GM23248 (cell line): Measurements from ENCODE around the gene ARMH3. TPM values are rescaled to one million over a fixed set of nuclear protein-coding genes. Genes with fewer than 3 reads are reported as not detected.
A peak's percentile ranks its signal among the peaks of the same experiment; 100 is the strongest.

Source experiments
- DNase-seq: peaks from one replicate; pipeline ENCODE4 v3.0.0-alpha.2; 2015
- H2AFZ ChIP-seq: fragments of 200-600 bp; sonication (generic); 2 replicates; pipeline ENCODE4 v1.6.1; 2016; ENCODE audit warnings: antibody characterized with exemption
- H3F3A ChIP-seq: fragments of 200-600 bp; sonication (generic); 2 replicates; pipeline ENCODE4 v1.6.1; 2016; ENCODE audit warnings: mild to moderate bottlenecking, antibody characterized with exemption, mixed run types; ENCODE audit not compliant: insufficient read depth
- H3K27ac ChIP-seq: fragments of 200-600 bp; sonication (generic); 2 replicates; pipeline ENCODE4 v1.5.1; 2016; ENCODE audit warnings: mild to moderate bottlenecking
- H3K27me3 ChIP-seq: fragments of 200-600 bp; sonication (generic); replicated peaks from 2 replicates; pipeline ENCODE4 v1.6.1; 2016; ENCODE audit warnings: mild to moderate bottlenecking; ENCODE audit not compliant: insufficient read depth
- H3K36me3 ChIP-seq: fragments of 200-600 bp; sonication (generic); 2 replicates; pipeline ENCODE4 v1.6.1; 2016; ENCODE audit warnings: low read depth, mild to moderate bottlenecking
- H3K4me1 ChIP-seq: fragments of 200-600 bp; sonication (generic); 2 replicates; pipeline ENCODE4 v1.6.1; 2016; ENCODE audit warnings: mild to moderate bottlenecking; ENCODE audit not compliant: insufficient read depth
- H3K4me2 ChIP-seq: fragments of 200-600 bp; sonication (generic); one replicate; pipeline ENCODE4 v1.6.1; 2016; ENCODE audit warnings: mild to moderate bottlenecking; ENCODE audit not compliant: unreplicated experiment
- H3K4me3 ChIP-seq: fragments of 200-600 bp; sonication (generic); 2 replicates; pipeline ENCODE4 v1.5.1; 2016; ENCODE audit warnings: mild to moderate bottlenecking
- H3K79me2 ChIP-seq: fragments of 200-600 bp; sonication (generic); 2 replicates; pipeline ENCODE4 v1.6.1; 2016; ENCODE audit warnings: mild to moderate bottlenecking; ENCODE audit not compliant: insufficient read depth
- H3K9ac ChIP-seq: fragments of 200-600 bp; sonication (generic); 2 replicates; pipeline ENCODE4 v1.6.1; 2016; ENCODE audit warnings: mild to moderate bottlenecking
- H3K9me2 ChIP-seq: fragments of 200-600 bp; sonication (generic); 2 replicates; pipeline ENCODE4 v1.6.1; 2016; ENCODE audit warnings: mixed run types, mild to moderate bottlenecking, moderate library complexity; ENCODE audit not compliant: insufficient read depth
- H3K9me3 ChIP-seq: fragments of 200-600 bp; sonication (generic); one replicate; pipeline ENCODE4 v1.6.1; 2017; ENCODE audit warnings: low read depth
- H4K20me1 ChIP-seq: fragments of 200-600 bp; sonication (generic); 2 replicates; pipeline ENCODE4 v1.6.0; 2016; ENCODE audit not compliant: insufficient read depth
- EZH2 ChIP-seq: fragments of 200-600 bp; sonication (generic); IDR thresholded peaks from 2 replicates; pipeline ENCODE4 v1.6.1; 2018; ENCODE audit warnings: antibody characterized with exemption, mild to moderate bottlenecking; ENCODE audit not compliant: insufficient read depth, poor library complexity, severe bottlenecking
- EZH2phosphoT487 ChIP-seq: fragments of 200-600 bp; sonication (generic); IDR thresholded peaks from 2 replicates; pipeline ENCODE4 v1.6.1; 2018; ENCODE audit warnings: antibody characterized with exemption, moderate library complexity, mild to moderate bottlenecking, low read depth; ENCODE audit not compliant: insufficient read depth
- whole genome bisulfite sequencing, 2 experiments: methylation state at CpG; one replicate each; pipeline ENCODE4 v1.1.6; 2015 to 2017; ENCODE audit warnings: low lambda C conversion rate in 2 of 2, low coverage in 1 of 2; ENCODE audit errors: missing lambda C conversion rate in 2 of 2; 5-methylcytosine and 5-hydroxymethylcytosine counted together
- in situ Hi-C: fragments of 300-500 bp; cut with MboI; formaldehyde crosslinking; loops from 2 replicates; pipeline ENCODE4 v1.15.0; 2020
- polyA plus RNA-seq: library from polyadenylated mRNA; unstranded; fragments of >200 nt; fragmentation: Nextera tagmentation; extraction: Ambion mirVana; gene quantifications from 2 replicates; pipeline ENCODE4 v1.2.1, GENCODE V29; 2016
- total RNA-seq: library from RNA; depleted of rRNA; stranded (reverse); fragments of >200 nt; shearing (Covaris generic); gene quantifications from 2 replicates; pipeline ENCODE4 v1.2.3, GENCODE V29; 2014; rRNA removed

Gene ARMH3
- total RNA-seq (5.6 and 9.0 TPM in 2 replicates), polyA plus RNA-seq (9.5 and 11.1 TPM in 2 replicates)

- peak; percentile 99 for DNase-seq
- WGBS, 2 experiments = 0 to 2% methylated on average over 59 to 76 of the region's 79 CpGs
These were observed at the start of gene ARMH3 for GRCh38 chr10:102055647-102056419. ARMH3 (minus strand) TSS chr10:102056173; CDS start chr10:102040114, 16,059 bp downstream.

GRCh38 chr10:102102421-102102820, 46.4 kb upstream of the ARMH3 start:
- TF ChIP-seq EZH2phosphoT487 (no peak), EZH2 (no peak)
- no peak overlapping the region for H3K27ac ChIP-seq
- H3K9me2 ChIP-seq = no peaks in the 10 kb centered on the region
- in situ Hi-C loops = no loop called here
- H3F3A ChIP-seq = no peaks in the 10 kb centered on the region
- H3K36me3 ChIP-seq = no peaks in the 10 kb centered on the region
- H4K20me1 ChIP-seq = no peaks in the 10 kb centered on the region
- H3K4me2 ChIP-seq = no peak overlapping the region
- no peak overlapping the region for H3K9ac ChIP-seq
- H3K79me2 ChIP-seq = no peaks in the 10 kb centered on the region
- no peaks in the 10 kb centered on the region for H3K4me1 ChIP-seq
- no peaks in the 10 kb centered on the region for H3K9me3 ChIP-seq
- H2AFZ ChIP-seq = no peak overlapping the region
- DNase-seq = peak; percentile 13
- H3K27me3 ChIP-seq = no peaks in the 10 kb centered on the region
- no peak overlapping the region for H3K4me3 ChIP-seq
- WGBS, 2 experiments = 45 to 57% methylated on average over 1 of the region's 1 CpG

More at GRCh38 chr10:102055647-102056419, at the start of gene ARMH3:
- no peaks in the 10 kb centered on the region for H3K36me3 ChIP-seq
- peak within 1 kb of the TSS; percentile 99 for H2AFZ ChIP-seq
- H3K4me1 ChIP-seq = peaks cover 19% of the 10 kb centered on the region
- H3K9me2 ChIP-seq = no peaks in the 10 kb centered on the region
- peaks cover 49% of the 10 kb centered on the region for H3K79me2 ChIP-seq
- peaks cover 10% of the 10 kb centered on the region for H3F3A ChIP-seq
- in situ Hi-C loops = no loop called here
- peak within 1 kb of the TSS; percentile 85 for H3K9ac ChIP-seq
- no peaks in the 10 kb centered on the region for H3K27me3 ChIP-seq
- H3K4me3 ChIP-seq = peak within 1 kb of the TSS; percentile 90
- no peaks in the 10 kb centered on the region for H4K20me1 ChIP-seq
- H3K27ac ChIP-seq = peak within 1 kb of the TSS; percentile 74
- TF ChIP-seq EZH2 (no peak), EZH2phosphoT487 (no peak)
- H3K9me3 ChIP-seq = no peaks in the 10 kb centered on the region
- peak within 1 kb of the TSS; percentile 86 for H3K4me2 ChIP-seq

- TF ChIP-seq EZH2 = no peak
- TF ChIP-seq EZH2phosphoT487 = no peak
- Histone ChIP-seq H3F3A (no peaks in the 10 kb centered on the region), H2AFZ (no peak overlapping the region), H3K4me2 (no peak overlapping the region), H3K9ac (no peak overlapping the region), H3K9me3 (no peaks in the 10 kb centered on the region), H3K9me2 (no peaks in the 10 kb centered on the region), H3K36me3 (no peaks in the 10 kb centered on the region), H3K27me3 (no peaks in the 10 kb centered on the region), H4K20me1 (no peaks in the 10 kb centered on the region), H3K4me1 (no peaks in the 10 kb centered on the region), H3K79me2 (no peaks in the 10 kb centered on the region), H3K27ac (no peak overlapping the region), H3K4me3 (no peak overlapping the region)
- in situ Hi-C loops = no loop called here
- WGBS, 2 experiments = 88 to 91% methylated on average over 5 of the region's 5 CpGs
- no peak for DNase-seq
These were observed 45.2 kb upstream of the ARMH3 start for GRCh38 chr10:102101152-102101551.

GRCh38 chr10:102096449-102096848, 40.5 kb upstream of the ARMH3 start:
- Histone ChIP-seq H3K79me2 (no peaks in the 10 kb centered on the region), H3F3A (no peaks in the 10 kb centered on the region), H3K27ac (no peak overlapping the region), H3K36me3 (no peaks in the 10 kb centered on the region), H3K9ac (no peak overlapping the region), H3K4me1 (no peaks in the 10 kb centered on the region), H2AFZ (no peak overlapping the region), H3K9me2 (no peaks in the 10 kb centered on the region), H4K20me1 (no peaks in the 10 kb centered on the region), H3K27me3 (no peaks in the 10 kb centered on the region), H3K4me3 (no peak overlapping the region), H3K4me2 (no peak overlapping the region), H3K9me3 (no peaks in the 10 kb centered on the region)
- DNase-seq = no peak
- in situ Hi-C loops = no loop called here
- TF ChIP-seq EZH2phosphoT487 = no peak
- no peak for TF ChIP-seq EZH2
- WGBS, 2 experiments = 94 to 97% methylated on average over 7 of the region's 7 CpGs
